NCI-H748 (cell line): ENCODE measurements around the gene GAB2.

ENCODE experiments used
- DNase-seq: peaks from one replicate; lab custom pipeline; 2025; ENCODE audit not compliant: unreplicated experiment; lab: John Stamatoyannopoulos, UW

GAB2 gene

GRCh38 chr11:78402847-78403246 lies 14.8 kb downstream of the GAB2 start:
- no peak for DNase-seq

- DNase-seq = no peak
Observed at GRCh38 chr11:78400702-78401101, 16.9 kb downstream of the GAB2 start.

- DNase-seq = no peak
Observed at GRCh38 chr11:78400116-78400515, 17.5 kb downstream of the GAB2 start.

- no peak for DNase-seq
Observed at GRCh38 chr11:78399136-78399535, 18.5 kb downstream of the GAB2 start.

GRCh38 chr11:78398715-78399114 lies 18.9 kb downstream of the GAB2 start:
- no peak for DNase-seq

- no peak for DNase-seq
Observed at GRCh38 chr11:78397398-78397797, 20.2 kb downstream of the GAB2 start.

GRCh38 chr11:78395597-78395996 lies 22.0 kb downstream of the GAB2 start:
- DNase-seq = no peak

GRCh38 chr11:78392854-78393253 lies 24.8 kb downstream of the GAB2 start:
- DNase-seq = no peak

- no peak for DNase-seq
Observed at GRCh38 chr11:78391424-78391823, 26.2 kb downstream of the GAB2 start.

GRCh38 chr11:78390809-78391208 lies 26.8 kb downstream of the GAB2 start:
- DNase-seq = no peak

- no peak for DNase-seq
Observed at GRCh38 chr11:78386215-78386941, 31.2 kb downstream of the GAB2 start.

- no peak for DNase-seq
Observed at GRCh38 chr11:78385205-78385604, 32.4 kb downstream of the GAB2 start.

- DNase-seq = no peak
Observed at GRCh38 chr11:78384231-78384630, 33.4 kb downstream of the GAB2 start.

- DNase-seq = no peak
Observed at GRCh38 chr11:78381865-78382264, 35.8 kb downstream of the GAB2 start.

GRCh38 chr11:78380615-78381051 lies 37.0 kb downstream of the GAB2 start:
- DNase-seq = no peak

- no peak for DNase-seq
Observed at GRCh38 chr11:78379039-78379670, 38.5 kb downstream of the GAB2 start.

- DNase-seq = no peak
Observed at GRCh38 chr11:78377625-78378418, 39.8 kb downstream of the GAB2 start.

- DNase-seq = no peak
Observed at GRCh38 chr11:78376858-78377257, 40.8 kb downstream of the GAB2 start.

- DNase-seq = no peak
Observed at GRCh38 chr11:78374917-78375316, 42.7 kb downstream of the GAB2 start.

GRCh38 chr11:78373689-78374088 lies 43.9 kb downstream of the GAB2 start:
- no peak for DNase-seq

- DNase-seq = no peak
Observed at GRCh38 chr11:78372114-78372768, 45.4 kb downstream of the GAB2 start.
